HG02798 (cell line): ENCODE results near the gene CD99L2.
A peak's percentile ranks its signal among the peaks of the same experiment; 100 is the strongest.

Experiments used
- ATAC-seq: cut with Tn5 transposase; IDR thresholded peaks from one replicate; pipeline ENCODE4 v1.9.1; 2021; ENCODE audit warnings: mild to moderate bottlenecking; ENCODE audit not compliant: unreplicated experiment, poor library complexity

Gene CD99L2

GRCh38 chrX:150821971-150822370 lies 76.5 kb downstream of the CD99L2 start:
- ATAC-seq = no peak

- ATAC-seq = no peak
These were observed 84.5 kb downstream of the CD99L2 start for GRCh38 chrX:150813922-150814321.

GRCh38 chrX:150806827-150807226 lies 91.6 kb downstream of the CD99L2 start:
- no peak for ATAC-seq

- ATAC-seq = no peak
These were observed 92.7 kb downstream of the CD99L2 start for GRCh38 chrX:150805736-150806135.

- ATAC-seq = no peak
These were observed 105.4 kb downstream of the CD99L2 start for GRCh38 chrX:150792949-150793527.

- no peak for ATAC-seq
These were observed 108.4 kb downstream of the CD99L2 start for GRCh38 chrX:150790021-150790420.

- no peak for ATAC-seq
These were observed 116.8 kb downstream of the CD99L2 start for GRCh38 chrX:150781677-150782076.

- ATAC-seq = no peak
These were observed 119.1 kb downstream of the CD99L2 start for GRCh38 chrX:150779385-150779784.

- ATAC-seq = no peak
These were observed 121.0 kb downstream of the CD99L2 start for GRCh38 chrX:150777328-150777992.

- ATAC-seq = no peak
These were observed 122.7 kb downstream of the CD99L2 start for GRCh38 chrX:150775569-150776350.

GRCh38 chrX:150774798-150775568 lies 123.5 kb downstream of the CD99L2 start:
- ATAC-seq = no peak

- ATAC-seq = no peak
These were observed 124.8 kb downstream of the CD99L2 start for GRCh38 chrX:150773634-150774033.

GRCh38 chrX:150773117-150773516 lies 125.4 kb downstream of the CD99L2 start:
- no peak for ATAC-seq

GRCh38 chrX:150772150-150772970 lies 126.1 kb downstream of the CD99L2 start:
- ATAC-seq = peak; percentile 89

GRCh38 chrX:150771116-150771515 lies 127.4 kb downstream of the CD99L2 start:
- no peak for ATAC-seq

GRCh38 chrX:150770623-150771022 lies 127.8 kb downstream of the CD99L2 start:
- no peak for ATAC-seq

GRCh38 chrX:150769408-150769807 lies 129.1 kb downstream of the CD99L2 start:
- no peak for ATAC-seq

GRCh38 chrX:150768580-150769190 lies 129.8 kb downstream of the CD99L2 start:
- ATAC-seq = no peak

- ATAC-seq = no peak
These were observed 130.4 kb downstream of the CD99L2 start for GRCh38 chrX:150768132-150768485.
